HepG2 (cell line): ENCODE results near the gene BRCA1. TPM values are rescaled to one million over a fixed set of nuclear protein-coding genes. Genes with fewer than 3 reads are reported as not detected.
A peak's percentile ranks its signal among the peaks of the same experiment; 100 is the strongest.

ENCODE experiments used
- ATAC-seq: fragments of 200-7000 bp; cut with Tn5 transposase; 3 replicates; pipeline ENCODE4 v1.9.1; 2020; ENCODE audit warnings: mild to moderate bottlenecking, moderate library complexity
- BruUV-seq: library from RNA; stranded (reverse); fragments of 400-500 nt; replicated peaks from 2 replicates; lab custom pipeline; 2021; lab: Mats Ljungman, UMichigan
- CTCF ChIA-PET: fragments of 300-600 bp; formaldehyde crosslinking; extraction: SDS; loops from one replicate; lab custom pipeline; 2021; ENCODE audit warnings: low total read pairs, inconsistent platforms, low intra/inter-chr PET ratio; lab: Yijun Ruan, JAX
- POLR2A ChIA-PET: fragments of 350-600 bp; sonication (Branson Sonifier 250); formaldehyde crosslinking; loops from one replicate; lab custom pipeline; 2020; ENCODE audit warnings: antibody characterized with exemption, inconsistent platforms; lab: Yijun Ruan, JAX
- DNase-seq: peaks from one replicate; pipeline ENCODE4 v3.0.0-alpha.2; 2015; ENCODE audit warnings: low spot score
- FAIRE-seq: peaks from 3 replicates; lab custom pipeline; 2011; peaks lifted over from hg19 to GRCh38; lab: Jason Lieb, UNC
- H2AFZ ChIP-seq: one replicate; pipeline ENCODE4 v1.6.1; 2011; ENCODE audit warnings: low read length, inconsistent platforms
- H3K27ac ChIP-seq: fragments of 300-600 bp; 3 replicates; pipeline ENCODE4 v1.8.0; 2011; ENCODE audit warnings: mixed run types, mild to moderate bottlenecking, mixed read lengths, low read length, inconsistent platforms; ENCODE audit not compliant: insufficient read depth; ENCODE audit errors: extremely low read length
- H3K27me3 ChIP-seq, 2 experiments: fragments of 200-600 bp in 1 of 2; 2 replicates in 1 of 2; 3 replicates in 1 of 2; pipeline versions ENCODE4 v1.6.0 to v1.8.0; 2011; ENCODE audit warnings: low read length in 2 of 2, mild to moderate bottlenecking in 2 of 2, moderate library complexity in 2 of 2, inconsistent platforms in 1 of 2; ENCODE audit not compliant: insufficient read depth in 2 of 2, control insufficient read depth in 1 of 2
- H3K36me3 ChIP-seq, 2 experiments: fragments of 200-600 bp in 1 of 2; replicated peaks in 1 of 2; 2 replicates in 1 of 2; 3 replicates in 1 of 2; pipeline versions ENCODE4 v1.5.1 to v1.8.0; 2011; ENCODE audit warnings: low read length in 2 of 2, inconsistent platforms in 1 of 2; ENCODE audit not compliant: insufficient read depth in 2 of 2, control insufficient read depth in 1 of 2
- H3K4me1 ChIP-seq: 2 replicates; pipeline ENCODE4 v1.5.1; 2012; ENCODE audit warnings: low read length, inconsistent platforms; ENCODE audit not compliant: insufficient read depth
- H3K4me2 ChIP-seq: 2 replicates; pipeline ENCODE4 v1.6.0; 2011; ENCODE audit warnings: low read depth, low read length, inconsistent platforms
- H3K4me3 ChIP-seq, 3 experiments: fragments of 200-600 bp in 1 of 3; sonication (generic), shearing (Covaris generic) in 1 of 3; replicated peaks in 1 of 3; 2 replicates each; pipeline ENCODE4 v1.5.1; 2011 to 2016; ENCODE audit warnings: low read length in 3 of 3, inconsistent platforms in 2 of 3, low read depth in 2 of 3, mild to moderate bottlenecking in 2 of 3, control low read depth in 1 of 3, mixed read lengths in 1 of 3; ENCODE audit not compliant: insufficient read depth in 1 of 3
- H3K79me2 ChIP-seq: one replicate; pipeline ENCODE4 v1.6.1; 2011; ENCODE audit warnings: low read length, inconsistent platforms; ENCODE audit not compliant: insufficient read depth
- H3K9ac ChIP-seq: 2 replicates; pipeline ENCODE4 v1.6.0; 2011; ENCODE audit warnings: mild to moderate bottlenecking, low read depth, low read length, inconsistent platforms; ENCODE audit not compliant: insufficient read depth
- H3K9me3 ChIP-seq: 2 replicates; pipeline ENCODE4 v1.5.1; 2012; ENCODE audit warnings: mild to moderate bottlenecking, low read length
- H4K20me1 ChIP-seq: 2 replicates; pipeline ENCODE4 v1.6.0; 2011; ENCODE audit warnings: inconsistent platforms, mild to moderate bottlenecking, low read length, moderate library complexity; ENCODE audit not compliant: insufficient read depth
- ELF1 ChIP-seq: sonication (generic); formaldehyde crosslinking; IDR thresholded peaks from 2 replicates; pipeline ENCODE4 v1.4.0; 2020; ENCODE audit warnings: missing genetic modification reagents
- ETV5 ChIP-seq: IDR thresholded peaks from 2 replicates; pipeline ENCODE4 v1.6.1; 2018; ENCODE audit warnings: missing biosample characterization, missing genetic modification reagents, inconsistent platforms, borderline replicate concordance
- FOXK1 ChIP-seq: sonication (generic); formaldehyde crosslinking; IDR thresholded peaks from 2 replicates; pipeline ENCODE4 v1.4.0; 2020; ENCODE audit warnings: low read depth, missing genetic modification reagents, borderline replicate concordance
- GATAD2A ChIP-seq: IDR thresholded peaks from 2 replicates; pipeline ENCODE4 v1.6.1; 2016
- HES4 ChIP-seq: sonication (generic); formaldehyde crosslinking; IDR thresholded peaks from 2 replicates; pipeline ENCODE4 v1.9.0; 2021; ENCODE audit warnings: mild to moderate bottlenecking, missing genetic modification reagents, borderline replicate concordance
- KLF6 ChIP-seq: IDR thresholded peaks from 2 replicates; pipeline ENCODE4 v1.8.0; 2016; ENCODE audit warnings: missing biosample characterization, missing genetic modification reagents
- MAF1 ChIP-seq: sonication (generic); formaldehyde crosslinking; IDR thresholded peaks from 2 replicates; pipeline ENCODE4 v1.5.0; 2020; ENCODE audit warnings: missing genetic modification reagents, borderline replicate concordance
- MED1 ChIP-seq: sonication (generic); formaldehyde crosslinking; IDR thresholded peaks from 2 replicates; pipeline ENCODE4 v1.4.0; 2020; ENCODE audit warnings: missing genetic modification reagents
- NFIC ChIP-seq: IDR thresholded peaks from 2 replicates; pipeline ENCODE4 v1.6.1; 2012; ENCODE audit warnings: mild to moderate bottlenecking, low read length, inconsistent platforms
- NR2F6 ChIP-seq, 2 experiments: IDR thresholded peaks; 2 replicates each; pipeline ENCODE4 v1.6.1; 2016; ENCODE audit warnings: antibody characterized with exemption in 1 of 2, mild to moderate bottlenecking in 1 of 2
- PLRG1 ChIP-seq: fragments of 450-650 bp; conservative IDR thresholded peaks from 2 replicates; pipeline ENCODE4 v1.6.1; 2016
- RXRB ChIP-seq: IDR thresholded peaks from 2 replicates; pipeline ENCODE4 v1.6.1; 2016; ENCODE audit warnings: borderline replicate concordance, missing genetic modification reagents, missing compliant biosample characterization
- SMC3 ChIP-seq: IDR thresholded peaks from 2 replicates; pipeline ENCODE4 v1.6.1; 2011; ENCODE audit warnings: low read length, improper control_type of control experiment
- SOX13 ChIP-seq, 3 experiments: fragments of 450-650 bp in 1 of 3; sonication (generic) in 1 of 3; formaldehyde crosslinking in 1 of 3; IDR thresholded peaks in 2 of 3; conservative IDR thresholded peaks in 1 of 3; 2 replicates each; pipeline versions ENCODE4 v1.5.0 to v1.6.1; 2016 to 2020; ENCODE audit warnings: antibody characterized with exemption in 1 of 3, mild to moderate bottlenecking in 1 of 3, missing compliant biosample characterization in 1 of 3, missing genetic modification reagents in 1 of 3, moderate library complexity in 1 of 3
- ZFP36L1 ChIP-seq: sonication (generic); formaldehyde crosslinking; IDR thresholded peaks from 2 replicates; pipeline ENCODE4 v1.8.0; 2022; ENCODE audit warnings: mild to moderate bottlenecking, missing genetic modification reagents, moderate library complexity
- ZNF430 ChIP-seq: sonication (generic); formaldehyde crosslinking; IDR thresholded peaks from 2 replicates; pipeline ENCODE4 v1.9.0; 2021; ENCODE audit warnings: mild to moderate bottlenecking, missing genetic modification reagents
- ZNF605 ChIP-seq: sonication (generic); formaldehyde crosslinking; IDR thresholded peaks from 2 replicates; pipeline ENCODE4 v1.8.0; 2022; ENCODE audit warnings: mild to moderate bottlenecking, missing genetic modification reagents
- ZNF766 ChIP-seq: sonication (generic); formaldehyde crosslinking; IDR thresholded peaks from 2 replicates; pipeline ENCODE4 v1.5.0; 2020; ENCODE audit warnings: missing genetic modification reagents, borderline replicate concordance
- WGBS: methylation state at CpG from one replicate; pipeline ENCODE4 v1.1.6; 2017; ENCODE audit warnings: low lambda C conversion rate; 5-methylcytosine and 5-hydroxymethylcytosine counted together
- in situ Hi-C: cut with HindIII; loops from 2 replicates; pipeline ENCODE4 v1.10.0; 2017; ENCODE audit warnings: low pct_unique_long_range_greater_than_20kb; ENCODE audit not compliant: extremely low pct_ligation_motif_present
- intact Hi-C: fragments of 100-400 bp; cut with micrococcal nuclease; formaldehyde crosslinking; loops from one replicate; pipeline ENCODE4 v1.10.0; 2022; ENCODE audit not compliant: unreplicated experiment
- polyA plus RNA-seq, 8 experiments: library from polyadenylated mRNA; depleted of rRNA in 3 of 8; stranded (reverse) in 7 of 8; unstranded in 1 of 8; fragments of >200 nt; fragmentation: Illumina TruSeq in 4 of 8; extraction: Trizol in 4 of 8; gene quantifications; 2 replicates each; pipeline versions ENCODE4 v1.2.1 to v1.2.3, GENCODE V29; 2011 to 2016; ENCODE audit warnings: low read depth in 4 of 8, missing spikeins in 1 of 8, mixed read lengths in 1 of 8; ENCODE audit not compliant: insufficient read depth in 1 of 8
- total RNA-seq, 5 experiments: library from RNA; depleted of rRNA; stranded (reverse); fragments of >200 nt; fragmentation: Illumina TruSeq; extraction: Trizol; gene quantifications; 2 replicates each; pipeline ENCODE4 v1.2.3, GENCODE V29; 2016; ENCODE audit warnings: low read depth in 1 of 5
- TF ChIP-seq, protein P1 (sequence below): sonication (generic); formaldehyde crosslinking; IDR thresholded peaks from 2 replicates; pipeline ENCODE4 v1.4.0; 2020; ENCODE audit warnings: missing genetic modification reagents, mild to moderate bottlenecking, borderline replicate concordance
- TF ChIP-seq, protein P2 (sequence below), 2 experiments: sonication (generic) in 1 of 2; formaldehyde crosslinking in 1 of 2; IDR thresholded peaks; 2 replicates each; pipeline versions ENCODE4 v1.4.0 to v1.6.1; 2018 to 2020; ENCODE audit warnings: missing genetic modification reagents in 2 of 2, borderline replicate concordance in 1 of 2, low read depth in 1 of 2, mild to moderate bottlenecking in 1 of 2, missing biosample characterization in 1 of 2

The BRCA1 gene
- total and polyA plus RNA-seq, 2 of the 13 experiments (the other 11 are each of a cell fraction or from before 2014, with no cell fraction given) = 13.3 to 37.5 TPM

DNA sequence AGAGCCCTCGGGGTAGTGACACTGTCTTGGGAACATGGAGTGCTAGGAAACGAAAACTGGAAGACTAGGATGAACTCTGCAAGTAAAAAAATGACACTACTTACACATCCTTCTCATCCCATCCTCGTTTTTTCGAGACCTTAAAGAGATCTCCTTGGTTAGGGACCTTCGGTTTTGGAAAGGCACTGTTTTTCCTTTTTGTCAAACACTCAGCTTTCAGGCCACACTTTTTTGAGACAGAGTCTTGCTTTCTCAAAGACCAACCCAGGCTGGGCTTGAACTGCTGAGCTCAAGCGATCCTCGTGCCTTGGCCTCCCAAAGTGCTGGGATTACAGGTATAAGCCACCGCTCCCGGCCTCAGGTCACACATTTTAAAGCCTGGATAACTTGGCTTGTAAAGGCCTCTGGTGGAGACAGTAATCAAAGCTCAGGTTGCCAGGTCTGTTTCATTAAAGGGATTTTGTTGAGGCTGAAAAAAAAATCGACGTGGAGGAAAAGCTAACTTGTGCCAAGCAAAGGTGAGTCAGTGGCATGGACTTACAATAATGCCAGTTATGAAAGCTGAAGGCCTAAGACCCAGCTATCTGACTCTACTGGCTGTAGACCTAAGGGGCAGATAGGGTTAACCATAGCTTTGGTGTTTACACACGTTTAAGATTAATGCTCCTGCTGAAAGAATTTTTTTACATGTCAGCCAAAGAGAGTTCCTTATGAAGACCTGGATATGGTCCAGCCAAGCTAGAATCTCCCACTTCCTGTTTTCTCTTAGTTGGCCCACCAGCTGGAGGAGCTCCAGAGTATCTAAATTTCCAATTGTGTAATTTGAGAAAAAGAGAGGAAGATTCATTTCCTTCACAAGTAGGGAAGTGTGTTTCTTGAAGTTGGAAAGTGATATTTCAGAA lies 46.7 kb upstream of the BRCA1 start:
- ChIA-PET POLR2A (interaction anchor here (0.9 to 4.1 kb wide), 21 partner anchors 12 to 196 kb away, joined by 3 to 93 read pairs (median 7); partner anchors contain the start of genes BRCA1, IFI35, RPL27 and TMEM106A), CTCF (no interaction called here)
- H2AFZ ChIP-seq = no peak overlapping the region
- no peaks in the 10 kb centered on the region for H3K9me3 ChIP-seq
- intact Hi-C loops = loop anchor here (2.0 to 5.0 kb wide), 3 partner anchors 45 to 165 kb away; partner anchors contain the start of genes IFI35 and RND2
- peak overlapping the region; percentile 90 for H3K27ac ChIP-seq
- no peaks in the 10 kb centered on the region for H4K20me1 ChIP-seq
- FAIRE-seq (peak; percentile 32), ATAC-seq (no peak), DNase-seq (peak; percentile 79)
- H3K9ac ChIP-seq = peak overlapping the region; percentile 92
- under 1% methylated on average over 12 of the region's 12 CpGs for WGBS
- H3K4me1 ChIP-seq = peaks cover 78% of the 10 kb centered on the region
- peak overlapping the region; percentile 62 to 94 (median 75) for H3K4me3 ChIP-seq
- H3K4me2 ChIP-seq = peak overlapping the region; percentile 93
- BruUV-seq = TSS peak; percentile 82
- H3K36me3 ChIP-seq = peaks cover 0 to under 1% of the 10 kb centered on the region in 2 experiments; a peak in 1 of 5 replicates
- no peaks in the 10 kb centered on the region; a peak in 1 of 5 replicates for H3K27me3 ChIP-seq
- in situ Hi-C loops = no loop called here
- H3K79me2 ChIP-seq = peaks cover 41% of the 10 kb centered on the region
- TF ChIP-seq, protein P1, sequence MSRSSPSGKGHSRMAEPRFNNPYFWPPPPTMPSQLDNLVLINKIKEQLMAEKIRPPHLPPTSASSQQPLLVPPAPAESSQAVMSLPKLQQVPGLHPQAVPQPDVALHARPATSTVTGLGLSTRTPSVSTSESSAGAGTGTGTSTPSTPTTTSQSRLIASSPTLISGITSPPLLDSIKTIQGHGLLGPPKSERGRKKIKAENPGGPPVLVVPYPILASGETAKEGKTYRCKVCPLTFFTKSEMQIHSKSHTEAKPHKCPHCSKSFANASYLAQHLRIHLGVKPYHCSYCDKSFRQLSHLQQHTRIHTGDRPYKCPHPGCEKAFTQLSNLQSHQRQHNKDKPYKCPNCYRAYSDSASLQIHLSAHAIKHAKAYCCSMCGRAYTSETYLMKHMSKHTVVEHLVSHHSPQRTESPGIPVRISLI = peak; percentile 41; the same call in 1 of the 2 replicates
- TF ChIP-seq FOXK1 (CRISPR knock-in tag) = peak; percentile 33; the same call in 1 of the 2 replicates
- peak; percentile 84; the same call in 1 of the 2 replicates for TF ChIP-seq ZNF430 (CRISPR knock-in tag)
- no peak for TF ChIP-seq SOX13 (IDR thresholded peaks at IDR 0.05)
- TF ChIP-seq SOX13 (CRISPR knock-in tag; conservative IDR thresholded peaks at IDR 0.05 in 1 of 2, IDR thresholded peaks at IDR 0.05 in 1 of 2) = 0 out of 4 replicates have a peak, but pooled peaks of 1 of the 2 experiments have one; percentile 8
- peak; percentile 70; the same call in 1 of the 2 replicates for TF ChIP-seq ETV5 (CRISPR knock-in tag)
- TF ChIP-seq SMC3 = peak; percentile 33; the same call in 1 of the 2 replicates
- no peak for TF ChIP-seq NR2F6 (IDR thresholded peaks at IDR 0.05)
- peak; percentile 29 for TF ChIP-seq NR2F6 (CRISPR knock-in tag; IDR thresholded peaks at IDR 0.05)
- TF ChIP-seq, protein P2, sequence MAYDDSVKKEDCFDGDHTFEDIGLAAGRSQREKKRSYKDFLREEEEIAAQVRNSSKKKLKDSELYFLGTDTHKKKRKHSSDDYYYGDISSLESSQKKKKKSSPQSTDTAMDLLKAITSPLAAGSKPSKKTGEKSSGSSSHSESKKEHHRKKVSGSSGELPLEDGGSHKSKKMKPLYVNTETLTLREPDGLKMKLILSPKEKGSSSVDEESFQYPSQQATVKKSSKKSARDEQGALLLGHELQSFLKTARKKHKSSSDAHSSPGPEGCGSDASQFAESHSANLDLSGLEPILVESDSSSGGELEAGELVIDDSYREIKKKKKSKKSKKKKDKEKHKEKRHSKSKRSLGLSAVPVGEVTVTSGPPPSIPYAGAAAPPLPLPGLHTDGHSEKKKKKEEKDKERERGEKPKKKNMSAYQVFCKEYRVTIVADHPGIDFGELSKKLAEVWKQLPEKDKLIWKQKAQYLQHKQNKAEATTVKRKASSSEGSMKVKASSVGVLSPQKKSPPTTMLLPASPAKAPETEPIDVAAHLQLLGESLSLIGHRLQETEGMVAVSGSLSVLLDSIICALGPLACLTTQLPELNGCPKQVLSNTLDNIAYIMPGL (CRISPR knock-in tag; IDR thresholded peaks at IDR 0.05; ENCODE audit: borderline replicate concordance in 1 of 2, low read depth in 1 of 2) = peak; percentile 50 to 54; a peak in 2 of 4 replicates
- TF ChIP-seq HES4 (CRISPR knock-in tag) = 0 out of 2 replicates have a peak, but pooled peaks have one; percentile 11
- no peak for TF ChIP-seq PLRG1
- TF ChIP-seq MAF1 = 0 out of 2 replicates have a peak, but pooled peaks have one; percentile 12
- TF ChIP-seq ZNF605 (CRISPR knock-in tag) = peak; percentile 80
- TF ChIP-seq ELF1 (CRISPR knock-in tag) = peak; percentile 92
- TF ChIP-seq ZFP36L1 = 0 out of 2 replicates have a peak, but pooled peaks have one; percentile 54
- no peak for TF ChIP-seq KLF6 (CRISPR knock-in tag)
- peak; percentile 36; the same call in 1 of the 2 replicates for TF ChIP-seq RXRB (CRISPR knock-in tag)
- TF ChIP-seq NFIC = peak; percentile 61; the same call in 1 of the 2 replicates
- TF ChIP-seq ZNF766 = no peak
- TF ChIP-seq GATAD2A (CRISPR knock-in tag) = peak; percentile 69
- TF ChIP-seq MED1 (CRISPR knock-in tag) = peak; percentile 54
